DMS79 (cell line): ENCODE results near the gene SCN4B.

Experiments
- DNase-seq: peaks from one replicate; lab custom pipeline; 2025; lab: John Stamatoyannopoulos, UW

SCN4B gene

GRCh38 chr11:118152020-118152551, 537 bp downstream of the SCN4B start:
- no peak for DNase-seq

GRCh38 chr11:118151431-118151830, 1.2 kb downstream of the SCN4B start:
- no peak for DNase-seq

- DNase-seq = no peak
Measured at GRCh38 chr11:118149493-118149892, 3.1 kb downstream of the SCN4B start.

- no peak for DNase-seq
Measured at GRCh38 chr11:118148856-118149255, 3.8 kb downstream of the SCN4B start.

GRCh38 chr11:118148240-118148639, 4.4 kb downstream of the SCN4B start:
- DNase-seq = no peak

- DNase-seq = no peak
Measured at GRCh38 chr11:118147502-118147901, 5.1 kb downstream of the SCN4B start.

- no peak for DNase-seq
Measured at GRCh38 chr11:118146554-118146953, 6.1 kb downstream of the SCN4B start.

GRCh38 chr11:118145285-118146227, 7.1 kb downstream of the SCN4B start:
- DNase-seq = peak; percentile 76

- DNase-seq = no peak
Measured at GRCh38 chr11:118144301-118145268, 8.0 kb downstream of the SCN4B start.

- DNase-seq = no peak
Measured at GRCh38 chr11:118143661-118144185, 8.9 kb downstream of the SCN4B start.

- DNase-seq = no peak
Measured at GRCh38 chr11:118142809-118143208, 9.8 kb downstream of the SCN4B start.

- no peak for DNase-seq
Measured at GRCh38 chr11:118142081-118142480, 10.5 kb downstream of the SCN4B start.

GRCh38 chr11:118139578-118139977, 13.0 kb downstream of the SCN4B start:
- no peak for DNase-seq

- DNase-seq = no peak
Measured at GRCh38 chr11:118138839-118139420, 13.7 kb downstream of the SCN4B start.

- no peak for DNase-seq
Measured at GRCh38 chr11:118136801-118137200, 15.8 kb downstream of the SCN4B start.

GRCh38 chr11:118136341-118136740, 16.3 kb downstream of the SCN4B start:
- DNase-seq = no peak

- no peak for DNase-seq
Measured at GRCh38 chr11:118135796-118136165, 16.8 kb downstream of the SCN4B start.

- DNase-seq = no peak
Measured at GRCh38 chr11:118135051-118135795, 17.4 kb downstream of the SCN4B start.

GRCh38 chr11:118133816-118134215, 18.8 kb downstream of the SCN4B start:
- no peak for DNase-seq

GRCh38 chr11:118132385-118133151, 20.1 kb downstream of the SCN4B start:
- no peak for DNase-seq
